H1 (cell line): ENCODE data around the gene RPL41. TPM values are rescaled to one million over a fixed set of nuclear protein-coding genes. Genes with fewer than 3 reads are reported as not detected.

Experiments used
- CTCF ChIA-PET: fragments of 300-600 bp; sonication (Branson Sonifier 250); formaldehyde crosslinking; loops from one replicate; lab custom pipeline; 2021; ENCODE audit not compliant: partially characterized antibody; lab: Charles Lee
- POLR2A ChIA-PET: fragments of 300-600 bp; sonication (Branson Sonifier 250); formaldehyde crosslinking; loops from one replicate; lab custom pipeline; 2021; ENCODE audit warnings: inconsistent platforms; ENCODE audit not compliant: partially characterized antibody; lab: Charles Lee
- DNase-seq, 2 experiments: peaks; one replicate each; pipeline versions ENCODE4 v3.0.0 to v3.0.0-alpha.2; 2010 to 2022; ENCODE audit warnings: low spot score in 2 of 2, low read depth in 1 of 2, mixed read lengths in 1 of 2
- FAIRE-seq: peaks from 2 replicates; lab custom pipeline; 2011; peaks lifted over from hg19 to GRCh38; lab: Jason Lieb, UNC
- H2AFZ ChIP-seq: 2 replicates; pipeline ENCODE4 v1.8.1; 2012; ENCODE audit warnings: low read length, inconsistent platforms
- H2AK5ac ChIP-seq: 2 replicates; pipeline ENCODE4 v1.6.1; 2013; ENCODE audit warnings: low read depth, low read length
- H2BK120ac ChIP-seq: replicated peaks from 2 replicates; pipeline ENCODE3; 2013; ENCODE audit warnings: low read depth, low read length, inconsistent platforms
- H2BK12ac ChIP-seq: 2 replicates; pipeline ENCODE4 v1.6.1; 2013; ENCODE audit warnings: low read depth, low read length
- H2BK15ac ChIP-seq: 2 replicates; pipeline ENCODE4 v1.6.1; 2013; ENCODE audit warnings: low read length
- H2BK20ac ChIP-seq: 2 replicates; pipeline ENCODE4 v1.6.1; 2013; ENCODE audit warnings: low read length
- H2BK5ac ChIP-seq: 2 replicates; pipeline ENCODE4 v1.6.1; 2013; ENCODE audit warnings: low read depth, low read length
- H3K14ac ChIP-seq: 2 replicates; pipeline ENCODE4 v1.6.1; 2013; ENCODE audit warnings: inconsistent platforms; ENCODE audit not compliant: insufficient read length
- H3K18ac ChIP-seq: 2 replicates; pipeline ENCODE4 v1.6.1; 2013; ENCODE audit warnings: low read length; ENCODE audit errors: extremely low read depth
- H3K23ac ChIP-seq: 2 replicates; pipeline ENCODE4 v1.6.1; 2013; ENCODE audit warnings: inconsistent platforms; ENCODE audit not compliant: insufficient read length
- H3K23me2 ChIP-seq: 2 replicates; pipeline ENCODE4 v1.6.1; 2013; ENCODE audit warnings: low read depth, low read length
- H3K27ac ChIP-seq: 2 replicates; pipeline ENCODE4 v1.6.1; 2011; ENCODE audit warnings: low read depth, low read length, inconsistent platforms
- H3K27me3 ChIP-seq, 4 experiments: replicated peaks in 1 of 4; 1 replicate in 1 of 4; 2 replicates in 3 of 4; pipeline versions ENCODE4 v1.6.1 to v1.8.1; 2011 to 2013; ENCODE audit warnings: low read length in 3 of 4, mild to moderate bottlenecking in 3 of 4, inconsistent platforms in 2 of 4, mixed read lengths in 2 of 4, moderate library complexity in 1 of 4; ENCODE audit not compliant: control insufficient read depth in 3 of 4, insufficient read depth in 3 of 4; ENCODE audit errors: extremely low read depth in 1 of 4
- H3K36me3 ChIP-seq, 4 experiments: 2 replicates each; pipeline versions ENCODE4 v1.6.1 to v1.8.1; 2011 to 2013; ENCODE audit warnings: mild to moderate bottlenecking in 4 of 4, low read length in 3 of 4, moderate library complexity in 2 of 4, control low read depth in 1 of 4, inconsistent platforms in 1 of 4; ENCODE audit not compliant: insufficient read depth in 4 of 4, control insufficient read depth in 2 of 4
- H3K4ac ChIP-seq: replicated peaks from 2 replicates; pipeline ENCODE3; 2013; ENCODE audit warnings: low read length, low read depth, mixed read lengths, inconsistent platforms; ENCODE audit not compliant: insufficient read length
- H3K4me1 ChIP-seq, 4 experiments: replicated peaks in 1 of 4; 1 replicate in 1 of 4; 2 replicates in 3 of 4; pipeline versions ENCODE4 v1.6.1 to v1.8.1; 2011 to 2013; ENCODE audit warnings: low read length in 3 of 4, inconsistent platforms in 2 of 4, mixed read lengths in 1 of 4; ENCODE audit not compliant: insufficient read depth in 4 of 4, control insufficient read depth in 3 of 4
- H3K4me2 ChIP-seq, 2 experiments: 2 replicates each; pipeline versions ENCODE4 v1.6.1 to v1.8.1; 2011 to 2013; ENCODE audit warnings: low read depth in 2 of 2, low read length in 2 of 2, control low read depth in 1 of 2, inconsistent platforms in 1 of 2, mild to moderate bottlenecking in 1 of 2; ENCODE audit not compliant: insufficient read depth in 1 of 2
- H3K4me3 ChIP-seq, 4 experiments: fragments of 200-600, 300-600 bp in 1 of 4; sonication (generic), shearing (Covaris generic), sonication (Bioruptor Twin) in 1 of 4; 2 replicates each; pipeline versions ENCODE4 v1.5.1 to v1.8.1; 2011 to 2016; ENCODE audit warnings: low read length in 4 of 4, low read depth in 3 of 4, control low read depth in 2 of 4, inconsistent platforms in 2 of 4, mild to moderate bottlenecking in 2 of 4, mixed read lengths in 1 of 4, moderate library complexity in 1 of 4; ENCODE audit not compliant: insufficient read depth in 2 of 4; ENCODE audit errors: extremely low read depth in 1 of 4
- H3K56ac ChIP-seq: replicated peaks from 2 replicates; pipeline ENCODE3; 2013; ENCODE audit warnings: low read depth, mild to moderate bottlenecking, mixed read lengths, low read length, inconsistent platforms; ENCODE audit not compliant: insufficient read length
- H3K79me1 ChIP-seq: 2 replicates; pipeline ENCODE4 v1.6.1; 2013; ENCODE audit warnings: low read depth, low read length, control low read depth
- H3K79me2 ChIP-seq, 2 experiments: 2 replicates each; pipeline versions ENCODE4 v1.6.1 to v1.8.1; 2012 to 2013; ENCODE audit warnings: low read length in 2 of 2, mild to moderate bottlenecking in 2 of 2, inconsistent platforms in 1 of 2; ENCODE audit not compliant: insufficient read depth in 2 of 2, control insufficient read depth in 1 of 2
- H3K9ac ChIP-seq, 4 experiments: replicated peaks in 1 of 4; 1 replicate in 1 of 4; 2 replicates in 3 of 4; pipeline versions ENCODE4 v1.6.1 to v1.8.1; 2011 to 2013; ENCODE audit warnings: low read depth in 3 of 4, low read length in 3 of 4, control low read depth in 2 of 4, mild to moderate bottlenecking in 2 of 4, moderate library complexity in 2 of 4, inconsistent platforms in 1 of 4; ENCODE audit errors: extremely low read depth in 1 of 4
- H3K9me3 ChIP-seq, 2 experiments: 2 replicates each; pipeline versions ENCODE4 v1.6.1 to v1.8.1; 2012 to 2013; ENCODE audit warnings: mild to moderate bottlenecking in 2 of 2, moderate library complexity in 2 of 2, control low read depth in 1 of 2, inconsistent platforms in 1 of 2, low read depth in 1 of 2, low read length in 1 of 2, mixed read lengths in 1 of 2; ENCODE audit not compliant: insufficient read depth in 2 of 2
- H4K20me1 ChIP-seq, 2 experiments: replicated peaks in 1 of 2; 2 replicates each; pipeline versions ENCODE3 to v1.8.1; 2011 to 2013; ENCODE audit warnings: inconsistent platforms in 2 of 2, low read length in 2 of 2, mild to moderate bottlenecking in 1 of 2; ENCODE audit not compliant: insufficient read depth in 2 of 2, control insufficient read depth in 1 of 2
- H4K5ac ChIP-seq: 2 replicates; pipeline ENCODE4 v1.6.1; 2013; ENCODE audit warnings: low read length, low read depth, mixed read lengths, inconsistent platforms; ENCODE audit not compliant: insufficient read length
- H4K8ac ChIP-seq: 2 replicates; pipeline ENCODE4 v1.8.0; 2013; ENCODE audit warnings: mild to moderate bottlenecking, moderate library complexity, low read length, inconsistent platforms; ENCODE audit not compliant: insufficient read depth; ENCODE audit errors: extremely low read depth
- H4K91ac ChIP-seq: replicated peaks from 2 replicates; pipeline ENCODE3; 2013; ENCODE audit warnings: low read length, mixed read lengths, inconsistent platforms; ENCODE audit not compliant: insufficient read length
- HDAC2 ChIP-seq, 2 experiments: fragments of 300-600 bp in 1 of 2; sonication (generic) in 1 of 2; IDR thresholded peaks; 2 replicates each; pipeline ENCODE4 v1.6.1; 2011 to 2012; ENCODE audit warnings: low read depth in 2 of 2, low read length in 2 of 2, mild to moderate bottlenecking in 2 of 2, moderate library complexity in 2 of 2, borderline replicate concordance in 1 of 2, inconsistent platforms in 1 of 2
- SIN3A ChIP-seq, 2 experiments: IDR thresholded peaks in 1 of 2; conservative IDR thresholded peaks in 1 of 2; 2 replicates each; pipeline ENCODE4 v1.6.1; 2011 to 2012; ENCODE audit warnings: low read length in 2 of 2, improper control_type of control experiment in 1 of 2, low read depth in 1 of 2, mild to moderate bottlenecking in 1 of 2
- WGBS, 2 experiments: shearing (Covaris generic) in 1 of 2; methylation state at CpG; one replicate each; pipeline versions ENCODE4 v1.1.6 to v1.1.7; 2013 to 2015; ENCODE audit warnings: low lambda C conversion rate in 2 of 2, mixed read lengths in 2 of 2, inconsistent platforms in 1 of 2, low coverage in 1 of 2, missing lambda C conversion rate in 1 of 2; ENCODE audit not compliant: insufficient replicate concordance in 2 of 2, insufficient coverage in 1 of 2, insufficient read length in 1 of 2; ENCODE audit errors: extremely low coverage in 1 of 2, missing lambda C conversion rate in 1 of 2; 5-methylcytosine and 5-hydroxymethylcytosine counted together
- polyA plus RNA-seq, 7 experiments: library from polyadenylated mRNA; depleted of rRNA in 3 of 7; stranded (reverse) in 5 of 7; unstranded in 2 of 7; fragments of >200 nt in 5 of 7; fragments of 200-250 nt in 2 of 7; gene quantifications; 1 replicate in 5 of 7; 2 replicates in 1 of 7; 4 replicates in 1 of 7; pipeline versions ENCODE4 v1.2.1 to v1.2.3, GENCODE V29; 2011 to 2013; ENCODE audit warnings: missing spikeins in 2 of 7, mixed read lengths in 2 of 7
- total RNA-seq: library from RNA; stranded (reverse); fragmentation: NEBNext Ultra II Directional; extraction: Animal tissue kit (Norgen Biotek cat#: 25700); gene quantifications from 2 replicates; pipeline ENCODE4 v1.2.1, GENCODE V29; 2021

RPL41 gene
- total and polyA plus RNA-seq, 2 of the 8 experiments (the other 6 are each of a cell fraction or from before 2014, with no cell fraction given) = 4,440 to 16,488 TPM

GRCh38 chr12:56115329-56115728, 1.1 kb upstream of the RPL41 start:
- no peak overlapping the region for H4K8ac ChIP-seq
- peak overlapping the region; percentile 4 for H3K56ac ChIP-seq
- no peak overlapping the region for H3K18ac ChIP-seq
- H3K27ac ChIP-seq = peak overlapping the region; percentile 32; the same call in 1 of the 2 replicates
- TF ChIP-seq HDAC2 (IDR thresholded peaks at IDR 0.05; ENCODE audit: borderline replicate concordance in 1 of 2, low read depth in 2 of 2, low read length in 2 of 2) = no peak
- TF ChIP-seq SIN3A (conservative IDR thresholded peaks at IDR 0.05 in 1 of 2, IDR thresholded peaks at IDR 0.05 in 1 of 2; ENCODE audit: low read depth in 1 of 2, low read length in 2 of 2) = 0 out of 4 replicates have a peak, but pooled peaks of 1 of the 2 experiments have one; percentile 17
- no peaks in the 10 kb centered on the region for H3K9me3 ChIP-seq
- H3K36me3 ChIP-seq = peaks cover 23 to 40% (median 35%) of the 10 kb centered on the region in 4 experiments
- H3K79me2 ChIP-seq = peaks cover 3 to 13% of the 10 kb centered on the region in 2 experiments; a peak in 3 of 4 replicates
- H4K20me1 ChIP-seq = no peaks in the 10 kb centered on the region
- no peak for FAIRE-seq
- no peak overlapping the region for H3K23ac ChIP-seq
- no peak overlapping the region for H3K14ac ChIP-seq
- peak overlapping the region; percentile 52 for H4K5ac ChIP-seq
- H2BK120ac ChIP-seq = no peak overlapping the region
- WGBS, 2 experiments = 27% methylated on average over 10 of the region's 10 CpGs; no CpG with 5 or more reads in 1 of the 2 experiments
- peak overlapping the region; percentile 85 to 99 (median 96) for H3K4me3 ChIP-seq
- H2BK20ac ChIP-seq = no peak overlapping the region
- POLR2A ChIA-PET = interaction anchor here (0.6 to 7.1 kb wide), 19 partner anchors 9 to 330 kb away, joined by 3 to 267 read pairs (median 6); partner anchors contain the start of genes ERBB3, ESYT1, IKZF4 and MYL6B
- H3K4me1 ChIP-seq = peaks cover 0 to 9% (median 5%) of the 10 kb centered on the region in 4 experiments; a peak in 5 of 7 replicates
- no peak overlapping the region for H3K4ac ChIP-seq
- CTCF ChIA-PET = interaction anchor here (1.0 to 1.3 kb wide), 3 partner anchors 8 to 10 kb away, joined by 3 to 4 read pairs (median 3); no protein-coding TSS in a partner anchor
- no peak overlapping the region for H4K91ac ChIP-seq
- H3K27me3 ChIP-seq = no peaks in the 10 kb centered on the region
- H3K4me2 ChIP-seq = peak overlapping the region; percentile 73 to 96
- H2BK12ac ChIP-seq = no peak overlapping the region
- H3K9ac ChIP-seq = peak overlapping the region; percentile 59 to 99 (median 92)
- H3K23me2 ChIP-seq = peaks cover 10% of the 10 kb centered on the region
- no peaks in the 10 kb centered on the region; the same call in 1 of the 2 replicates for H3K79me1 ChIP-seq
- 0 out of 2 replicates have a peak overlapping the region, but pooled peaks have one; percentile 13 for H2AFZ ChIP-seq
- 0 out of 2 replicates have a peak overlapping the region, but pooled peaks have one; percentile 19 for H2BK5ac ChIP-seq
- H2BK15ac ChIP-seq = no peak overlapping the region
- no peak for DNase-seq
- no peak overlapping the region for H2AK5ac ChIP-seq
